ENCODE measurements around the gene MAML3.

Gene MAML3

DNA sequence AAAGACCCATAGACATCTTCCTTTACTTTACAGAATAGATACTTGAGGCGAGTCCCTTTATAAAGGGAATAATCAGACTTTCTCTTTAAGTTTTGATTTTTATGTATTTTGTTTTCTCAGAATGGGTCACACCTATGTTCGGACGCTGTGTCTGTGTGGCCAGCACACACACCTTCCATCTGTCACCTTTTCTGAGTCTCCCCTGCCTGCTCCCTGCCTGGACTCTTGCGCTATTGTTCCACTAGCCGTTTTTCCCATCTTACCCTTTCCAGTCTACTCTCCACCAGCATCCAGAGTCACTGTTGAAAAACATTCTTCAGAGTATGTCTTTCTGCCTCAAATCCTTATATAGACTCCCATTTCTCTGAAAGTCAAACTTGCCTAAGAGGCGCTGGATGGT, 236.1 kb downstream of the MAML3 start:
- DNase-seq (ENCODE audit: low read depth), result no peak
- H3K4me3 ChIP-seq (ENCODE audit: low read depth, low read length), result no peak overlapping the region
- TF ChIP-seq, protein P1, sequence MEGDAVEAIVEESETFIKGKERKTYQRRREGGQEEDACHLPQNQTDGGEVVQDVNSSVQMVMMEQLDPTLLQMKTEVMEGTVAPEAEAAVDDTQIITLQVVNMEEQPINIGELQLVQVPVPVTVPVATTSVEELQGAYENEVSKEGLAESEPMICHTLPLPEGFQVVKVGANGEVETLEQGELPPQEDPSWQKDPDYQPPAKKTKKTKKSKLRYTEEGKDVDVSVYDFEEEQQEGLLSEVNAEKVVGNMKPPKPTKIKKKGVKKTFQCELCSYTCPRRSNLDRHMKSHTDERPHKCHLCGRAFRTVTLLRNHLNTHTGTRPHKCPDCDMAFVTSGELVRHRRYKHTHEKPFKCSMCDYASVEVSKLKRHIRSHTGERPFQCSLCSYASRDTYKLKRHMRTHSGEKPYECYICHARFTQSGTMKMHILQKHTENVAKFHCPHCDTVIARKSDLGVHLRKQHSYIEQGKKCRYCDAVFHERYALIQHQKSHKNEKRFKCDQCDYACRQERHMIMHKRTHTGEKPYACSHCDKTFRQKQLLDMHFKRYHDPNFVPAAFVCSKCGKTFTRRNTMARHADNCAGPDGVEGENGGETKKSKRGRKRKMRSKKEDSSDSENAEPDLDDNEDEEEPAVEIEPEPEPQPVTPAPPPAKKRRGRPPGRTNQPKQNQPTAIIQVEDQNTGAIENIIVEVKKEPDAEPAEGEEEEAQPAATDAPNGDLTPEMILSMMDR (IDR thresholded peaks at IDR 0.05; ENCODE audit: low read depth, low read length, missing control alignments), result no peak

DNA sequence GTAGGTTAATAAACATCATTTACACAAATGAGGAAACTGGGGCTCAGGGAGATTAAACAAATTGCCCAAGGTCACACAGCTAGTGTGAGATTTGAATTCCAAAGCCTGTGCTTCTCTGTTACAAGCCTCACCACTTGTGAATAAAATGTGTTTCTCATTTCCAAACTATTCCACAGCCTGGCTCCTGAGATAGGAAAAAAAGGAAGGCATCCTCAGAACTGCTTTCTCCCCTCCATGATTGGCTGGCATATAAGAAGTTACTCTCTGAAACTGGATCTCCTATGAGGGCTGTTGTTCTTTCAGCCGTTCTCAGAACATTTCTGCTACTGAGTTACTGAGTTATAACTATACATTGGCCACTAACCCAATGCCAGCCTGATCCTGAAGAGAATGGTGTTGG, 237.9 kb downstream of the MAML3 start:
- H3K4me3 ChIP-seq (ENCODE audit: low read depth, low read length), result no peak overlapping the region
- TF ChIP-seq, protein P1 (IDR thresholded peaks at IDR 0.05; ENCODE audit: low read depth, low read length, missing control alignments), result no peak
- DNase-seq (ENCODE audit: low read depth), result no peak

DNA sequence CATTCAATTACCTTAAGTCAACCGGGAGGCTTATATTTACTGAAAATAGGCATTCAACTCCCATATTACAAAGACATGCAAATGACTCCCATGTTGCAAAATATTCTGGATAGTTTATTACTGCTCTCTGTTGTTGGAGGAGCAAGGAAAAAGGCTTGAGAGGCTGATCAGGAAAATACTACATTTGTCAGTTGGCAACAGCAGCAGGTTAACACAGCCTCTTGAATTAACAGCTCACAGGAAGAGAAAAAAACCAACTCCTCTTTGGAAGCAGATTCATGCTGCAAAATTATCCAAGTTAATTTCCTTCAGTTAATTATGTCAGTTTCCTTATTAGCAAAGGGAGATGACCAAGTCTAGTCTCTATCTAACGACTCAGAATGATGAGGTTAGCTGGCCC, 238.9 kb downstream of the MAML3 start:
- no peak for DNase-seq (ENCODE audit: low read depth)
- TF ChIP-seq, protein P1 (IDR thresholded peaks at IDR 0.05; ENCODE audit: low read depth, low read length, missing control alignments), result no peak
- no peak overlapping the region for H3K4me3 ChIP-seq (ENCODE audit: low read depth, low read length)

DNA sequence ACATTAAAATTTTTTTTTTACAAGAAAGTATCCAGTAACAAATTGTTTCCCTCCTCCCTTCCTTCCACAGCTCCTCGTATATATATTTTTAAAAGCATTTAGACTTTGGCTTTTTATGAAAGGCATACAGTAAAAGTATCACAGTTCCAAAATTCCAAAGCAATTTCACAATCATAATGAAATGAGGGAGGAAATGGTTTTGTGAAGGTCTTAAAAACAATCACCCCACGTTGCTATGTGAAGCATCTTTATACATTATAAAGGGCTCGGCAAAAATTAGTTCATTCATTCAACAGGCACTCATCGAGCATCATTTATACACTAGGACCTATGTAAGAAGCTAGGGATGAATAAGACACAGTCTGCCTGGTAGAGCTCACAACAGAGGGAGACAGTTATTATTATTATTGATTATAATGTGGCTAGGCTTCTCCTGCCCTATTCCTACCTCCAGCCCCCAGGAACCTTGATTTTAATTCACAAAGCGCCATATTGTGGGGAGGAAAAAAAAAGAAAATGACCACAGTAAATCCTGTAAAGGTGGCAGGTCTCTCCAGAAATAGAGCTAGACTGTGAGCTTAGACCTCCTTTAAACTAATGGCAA, 239.9 kb downstream of the MAML3 start:
- H3K4me3 ChIP-seq (ENCODE audit: low read depth, low read length), result no peak overlapping the region

DNA sequence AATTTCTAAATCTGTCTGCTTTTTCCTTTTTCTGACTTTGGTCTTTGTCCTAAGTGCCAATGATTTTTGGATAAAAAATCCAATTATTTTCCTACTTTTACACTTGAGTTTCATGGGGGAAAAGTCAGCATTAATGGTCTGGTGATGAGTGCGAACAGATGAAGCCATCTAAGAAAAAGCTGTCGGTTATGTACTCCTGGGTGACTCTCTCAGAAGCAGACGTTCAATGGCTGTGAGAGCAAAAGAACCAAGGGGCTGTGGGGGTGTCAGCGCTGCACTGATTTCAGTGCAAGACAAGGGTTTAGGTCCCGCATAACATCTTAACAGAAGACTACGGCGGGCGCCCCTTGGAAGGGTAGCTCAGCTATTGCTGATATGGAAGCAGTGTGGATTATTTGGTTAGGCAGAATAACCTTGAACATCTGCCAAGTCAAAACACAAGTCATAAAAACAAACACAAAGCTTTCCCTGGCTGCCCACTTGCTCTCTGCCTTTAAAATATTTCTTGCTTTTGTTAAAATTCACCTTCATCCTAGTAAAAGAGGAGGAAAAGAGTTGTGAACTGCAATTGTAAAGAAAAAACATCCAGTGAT, 240.5 kb downstream of the MAML3 start:
- no peak for DNase-seq (ENCODE audit: low read depth)
- no peak overlapping the region for H3K4me3 ChIP-seq (ENCODE audit: low read depth, low read length)
- TF ChIP-seq, protein P1 (IDR thresholded peaks at IDR 0.05; ENCODE audit: low read depth, low read length, missing control alignments), result no peak

More for the DNA sequence above, 239.9 kb downstream of the MAML3 start:
- no peak for DNase-seq (ENCODE audit: low read depth)
- TF ChIP-seq, protein P1 (IDR thresholded peaks at IDR 0.05; ENCODE audit: low read depth, low read length, missing control alignments), result no peak

DNA sequence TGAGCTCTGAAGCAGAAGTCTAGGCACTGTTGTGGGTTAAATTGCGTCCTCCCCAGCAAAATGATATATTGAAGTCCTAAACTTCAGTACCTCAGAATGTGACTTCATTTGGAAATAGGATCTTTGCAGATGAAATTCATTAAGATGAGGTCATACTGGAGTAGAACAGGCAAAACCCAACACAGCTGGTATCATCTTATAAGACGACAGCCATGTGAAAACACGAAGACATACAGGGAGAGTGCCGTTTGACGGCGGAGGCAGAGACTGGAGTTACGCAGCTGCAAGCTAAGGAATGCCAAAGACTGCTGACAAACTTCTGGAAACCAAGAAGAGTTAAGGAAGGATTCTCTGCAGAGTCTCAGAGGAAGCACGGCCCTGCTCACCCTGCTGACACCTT, 241.5 kb downstream of the MAML3 start:
- no peak overlapping the region for H3K4me3 ChIP-seq (ENCODE audit: low read depth, low read length)
- TF ChIP-seq, protein P1 (IDR thresholded peaks at IDR 0.05; ENCODE audit: low read depth, low read length, missing control alignments), result no peak
- DNase-seq (ENCODE audit: low read depth), result no peak

DNA sequence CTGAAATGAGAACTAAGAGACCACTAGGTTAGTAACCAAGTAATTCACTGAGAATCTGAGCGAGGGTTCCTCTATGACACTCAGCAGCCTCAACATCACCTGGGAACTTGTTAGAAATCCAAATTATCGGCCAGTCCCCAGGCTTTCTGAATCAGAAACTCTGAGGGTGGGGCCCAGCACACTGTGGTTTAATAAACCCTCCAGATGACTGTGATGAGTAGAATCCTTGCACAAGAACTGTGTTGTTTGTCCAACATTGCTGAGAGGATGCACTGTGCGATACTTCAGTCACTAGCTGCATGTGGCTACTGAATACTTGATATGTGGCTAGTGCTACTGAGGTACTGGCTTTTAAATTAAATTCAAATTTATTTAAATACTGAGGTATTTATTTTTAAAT, 243.9 kb downstream of the MAML3 start:
- DNase-seq (ENCODE audit: low read depth), result no peak
- TF ChIP-seq, protein P1 (IDR thresholded peaks at IDR 0.05; ENCODE audit: low read depth, low read length, missing control alignments), result no peak
- H3K4me3 ChIP-seq (ENCODE audit: low read depth, low read length), result no peak overlapping the region
